HG02678 (cell line): ENCODE measurements around the gene AURKAIP1.
A peak's percentile ranks its signal among the peaks of the same experiment; 100 is the strongest.

Experiments used
- ATAC-seq: cut with Tn5 transposase; IDR thresholded peaks from one replicate; pipeline ENCODE4 v1.9.1; 2021; ENCODE audit warnings: mild to moderate bottlenecking, moderate library complexity; ENCODE audit not compliant: unreplicated experiment

AURKAIP1 gene

DNA sequence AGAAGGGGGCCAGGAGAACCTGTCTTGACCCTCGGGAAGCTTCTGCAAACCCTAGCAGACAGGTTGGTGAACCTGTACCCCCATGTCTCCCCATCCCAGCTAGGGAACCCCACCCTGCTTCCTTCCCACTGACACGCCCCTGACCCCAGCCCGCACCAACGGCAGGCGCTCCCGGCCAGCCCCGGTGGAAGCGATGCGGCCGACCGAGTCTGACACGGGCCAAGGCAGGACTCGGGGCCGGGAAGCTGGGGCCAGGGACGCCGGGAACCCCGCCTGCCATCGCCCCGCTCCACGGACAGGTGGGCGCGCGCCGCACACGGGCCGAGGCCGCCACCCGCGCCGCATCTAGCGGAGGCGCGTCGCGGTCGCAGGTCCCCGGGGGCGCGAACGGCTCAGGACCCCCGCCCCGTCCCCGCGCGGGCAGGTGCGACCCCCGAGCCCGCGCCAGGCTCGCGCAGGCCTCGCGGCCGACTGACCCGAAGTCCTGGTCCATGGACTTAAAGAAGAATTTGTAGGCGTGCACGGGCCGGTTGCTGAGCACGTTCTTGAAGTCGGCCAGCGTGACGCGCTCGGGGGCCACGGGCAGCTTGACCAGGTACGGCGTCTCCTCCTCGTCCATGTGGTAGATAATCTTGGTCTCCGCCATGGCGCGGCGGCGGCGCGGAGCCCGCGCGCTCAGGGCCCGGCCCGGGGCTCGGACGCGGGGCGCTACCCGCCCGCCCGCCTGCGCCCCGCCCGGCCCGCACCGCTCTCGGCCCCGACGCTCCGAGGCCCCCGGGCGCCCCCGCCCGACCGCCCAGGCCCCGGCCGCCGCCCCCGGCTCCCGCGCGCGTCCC lies 26.4 kb downstream of the AURKAIP1 start:
- ATAC-seq: peak; percentile 5

DNA sequence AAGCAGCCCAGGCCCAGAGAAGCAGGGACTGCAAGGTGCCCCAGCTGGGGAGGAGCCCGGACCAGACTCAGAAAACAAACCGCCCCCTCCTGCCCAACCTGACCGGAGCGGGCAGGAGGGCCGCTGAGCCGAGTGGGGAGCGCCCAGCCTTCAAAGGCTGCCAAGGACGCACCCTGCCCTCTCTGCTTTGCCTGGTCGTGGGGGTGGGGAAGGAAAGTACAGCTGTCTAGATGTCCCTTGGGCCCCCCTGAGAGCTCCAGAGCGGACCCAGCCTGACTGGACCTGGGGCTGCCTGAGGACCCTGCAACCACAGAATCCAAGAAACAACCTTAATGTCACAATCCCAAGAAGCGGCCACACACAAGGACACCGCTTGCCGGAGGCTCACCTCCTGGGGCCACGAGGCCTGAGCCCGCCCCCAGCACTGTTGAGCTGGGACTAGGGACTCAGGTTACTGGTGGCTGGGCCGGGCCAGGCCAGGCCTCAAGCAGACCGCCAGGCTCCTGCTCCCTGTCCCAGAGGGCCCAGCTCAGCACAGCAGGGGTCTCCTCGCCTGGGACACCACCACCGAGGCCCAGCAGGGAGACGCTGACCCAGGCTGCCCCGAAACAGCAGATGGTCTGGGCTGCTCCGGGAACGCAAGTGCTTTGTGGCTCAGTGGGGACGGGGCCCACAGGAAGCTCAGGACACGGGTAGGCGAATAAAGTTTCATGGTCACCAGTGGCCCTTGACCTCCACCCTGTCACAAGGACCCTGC lies 27.2 kb downstream of the AURKAIP1 start:
- ATAC-seq: no peak

DNA sequence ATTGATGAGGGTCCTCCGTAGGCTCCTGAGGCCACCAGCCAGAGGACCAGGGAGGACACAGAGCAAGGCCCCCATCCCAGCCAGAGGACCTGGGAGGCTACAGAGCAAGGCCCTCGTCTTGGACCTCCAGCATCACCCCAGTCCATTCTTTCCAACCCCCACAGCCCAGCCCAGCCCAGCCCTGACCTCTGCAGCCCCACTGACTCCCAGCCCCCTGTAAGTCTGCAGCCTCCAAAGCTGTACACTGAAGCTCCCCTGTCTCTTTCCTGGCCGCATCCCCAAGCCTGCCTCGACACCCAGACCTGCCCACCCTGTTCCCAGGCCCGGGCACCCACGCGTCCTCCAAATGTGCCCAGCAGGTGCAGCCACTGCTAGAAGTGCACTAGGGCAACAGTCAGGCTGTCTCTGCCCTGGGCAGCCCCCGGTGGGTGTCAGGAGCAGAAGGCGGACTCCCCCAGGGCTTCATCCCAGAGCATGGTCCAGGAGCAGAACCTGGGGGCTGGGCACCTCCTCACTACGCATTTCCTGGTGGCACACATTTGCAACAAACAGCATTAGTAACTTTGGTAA lies 27.9 kb downstream of the AURKAIP1 start:
- ATAC-seq: no peak

DNA sequence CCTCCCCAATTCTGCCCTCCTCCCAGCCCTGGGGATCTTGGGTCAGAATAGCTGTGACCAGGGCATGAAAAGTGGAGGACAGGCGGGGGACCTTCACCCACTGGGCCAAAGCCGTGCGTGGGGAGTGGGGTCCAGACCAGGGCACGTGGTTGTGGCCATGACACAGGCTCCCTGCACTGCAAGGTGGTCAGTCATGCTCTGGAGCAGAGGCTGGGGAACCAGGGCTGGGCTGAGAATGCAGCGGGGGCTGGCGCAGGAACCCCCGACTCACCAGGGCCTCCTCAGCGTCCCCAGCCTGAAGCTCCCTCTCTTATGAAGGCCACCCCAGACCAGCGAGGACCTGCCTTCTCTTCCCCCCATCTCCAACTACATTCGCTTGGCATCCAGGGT lies 28.5 kb downstream of the AURKAIP1 start:
- ATAC-seq: no peak

DNA sequence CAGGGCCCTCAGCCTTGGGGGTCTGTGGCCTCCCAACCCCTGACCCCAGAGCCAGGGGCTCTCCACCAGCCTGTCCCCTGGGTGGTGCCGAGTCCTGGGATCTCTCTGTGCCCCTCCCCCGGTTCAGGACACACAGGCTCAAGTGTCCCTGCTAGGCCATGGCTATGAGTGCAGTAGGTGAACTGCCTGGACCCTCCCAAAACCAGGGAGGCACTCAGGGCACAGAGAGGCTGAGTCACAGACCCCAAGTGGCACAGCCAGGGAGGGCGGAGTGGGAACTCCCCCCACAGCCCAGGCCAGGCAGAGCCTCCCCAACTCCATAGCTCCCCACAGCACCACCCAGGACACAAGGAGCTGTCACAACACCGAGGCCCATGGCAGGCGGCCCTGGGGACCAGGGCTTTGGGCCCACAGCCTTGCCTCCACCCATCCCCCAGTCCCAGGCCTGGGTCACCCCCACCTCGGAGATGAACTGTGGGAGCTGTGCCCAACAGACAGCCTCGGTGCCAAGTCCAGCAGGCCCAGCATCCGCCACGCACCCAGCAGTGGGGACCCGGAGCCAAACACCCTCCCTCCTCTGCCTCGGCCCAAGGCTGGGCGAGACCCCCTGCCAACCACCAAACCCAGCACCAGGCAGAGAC lies 29.0 kb downstream of the AURKAIP1 start:
- ATAC-seq: no peak

DNA sequence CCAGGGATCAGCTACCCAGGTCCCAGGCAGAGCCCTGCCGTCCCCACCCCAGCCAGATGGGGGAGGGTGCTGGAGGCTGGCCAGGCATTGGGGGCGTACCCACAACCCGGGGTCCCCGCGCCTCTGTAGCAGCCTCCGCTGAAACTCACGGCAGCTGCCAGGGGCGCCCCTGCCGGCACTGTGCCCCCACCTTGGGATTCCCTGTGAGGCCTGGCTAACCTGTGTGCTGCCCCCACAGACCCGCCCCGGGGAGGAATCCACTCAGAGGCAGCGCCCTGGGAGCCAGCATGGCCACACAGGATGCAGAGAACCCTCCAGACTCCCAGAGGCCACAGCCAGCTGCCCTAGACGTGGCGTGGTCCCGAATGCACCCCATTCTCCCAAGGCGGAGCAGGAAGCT lies 29.6 kb downstream of the AURKAIP1 start:
- no peak for ATAC-seq

DNA sequence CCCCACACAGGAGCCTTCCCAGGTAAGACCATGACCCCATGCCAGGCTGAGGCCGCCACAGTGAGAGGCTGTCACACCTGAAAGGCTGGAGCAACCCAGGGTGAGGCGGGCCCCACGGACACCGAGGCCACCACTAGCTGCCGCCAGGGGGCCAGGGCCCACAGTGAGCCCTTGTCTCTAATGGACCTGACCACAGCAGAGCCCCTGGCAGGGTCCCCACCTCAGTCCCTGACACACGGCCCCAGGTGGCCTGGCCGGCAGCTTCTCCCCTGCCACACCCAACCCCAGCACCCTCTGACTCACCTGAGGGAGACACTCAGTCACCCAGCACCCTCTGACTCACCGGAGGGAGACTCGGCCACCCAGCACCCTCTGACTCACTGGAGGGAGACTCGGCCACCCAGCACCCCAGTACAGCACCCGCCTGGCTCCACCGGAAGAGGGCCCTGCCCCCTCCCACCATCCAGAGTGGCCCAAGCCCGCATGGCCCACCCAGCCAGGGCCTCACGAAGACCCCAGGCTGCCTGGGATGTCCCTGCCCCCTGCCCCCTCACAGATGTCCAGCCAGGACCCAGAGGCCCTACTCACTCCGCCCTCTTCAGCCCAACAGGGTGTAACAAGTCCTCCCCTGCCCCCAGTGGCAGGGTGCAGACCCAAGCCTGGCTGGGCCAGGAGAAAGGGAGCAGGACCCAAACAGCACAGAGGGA lies 30.2 kb downstream of the AURKAIP1 start:
- no peak for ATAC-seq

DNA sequence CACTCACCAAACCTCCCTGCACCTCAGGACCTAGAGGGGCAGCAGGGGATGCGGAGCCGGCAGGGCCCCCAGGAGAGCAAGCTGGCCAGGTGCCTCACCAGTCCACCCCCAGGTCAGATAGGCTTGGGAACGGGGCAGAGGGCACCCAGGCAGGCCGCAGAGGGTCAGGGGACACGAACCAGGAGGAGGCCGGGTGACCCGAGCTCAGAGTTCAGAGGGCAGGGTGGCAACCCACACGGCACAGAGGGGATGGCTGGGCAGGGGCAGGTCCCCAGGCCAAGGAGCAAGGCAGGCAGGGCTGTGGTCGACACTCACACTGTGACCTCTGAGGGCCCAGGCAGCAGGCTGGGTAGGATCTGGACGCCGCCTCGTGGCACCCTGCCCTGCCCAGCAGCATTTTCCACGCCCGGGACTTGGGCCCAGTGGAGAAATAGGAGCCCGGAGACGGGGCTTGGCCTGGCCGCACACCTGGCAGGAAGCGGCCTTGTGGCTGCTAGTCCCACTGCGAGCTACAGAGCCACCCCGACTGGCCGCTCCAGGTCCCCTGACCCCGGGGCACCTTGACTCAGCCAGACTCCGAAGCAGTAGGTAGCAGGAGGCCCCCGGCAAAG lies 31.1 kb downstream of the AURKAIP1 start:
- ATAC-seq: no peak

DNA sequence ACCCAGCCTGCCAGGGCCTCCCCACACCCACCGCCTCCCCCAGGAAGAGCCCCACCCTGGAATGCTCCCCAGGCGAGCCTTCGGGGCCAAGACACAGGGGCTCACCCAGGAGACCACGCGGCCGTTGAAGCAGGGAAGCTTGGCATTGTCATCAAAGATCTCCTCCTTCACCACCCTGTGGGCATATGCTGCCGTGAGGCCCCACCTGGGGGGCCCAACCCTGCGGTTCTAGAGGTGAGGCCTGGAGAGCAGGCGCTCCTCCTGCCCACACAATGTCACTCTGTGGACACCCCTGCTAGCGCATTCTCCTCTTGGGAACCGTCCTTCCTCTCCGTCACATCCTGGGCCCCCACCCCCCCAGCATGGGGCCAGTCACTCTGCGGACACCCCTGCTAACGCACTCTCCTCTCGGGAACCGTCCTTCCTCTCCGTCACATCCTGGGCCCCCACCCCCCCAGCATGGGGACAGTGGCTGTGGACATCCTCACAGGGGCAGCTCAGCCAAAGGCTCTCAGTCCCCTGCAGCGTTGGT lies 32.4 kb downstream of the AURKAIP1 start:
- no peak for ATAC-seq

DNA sequence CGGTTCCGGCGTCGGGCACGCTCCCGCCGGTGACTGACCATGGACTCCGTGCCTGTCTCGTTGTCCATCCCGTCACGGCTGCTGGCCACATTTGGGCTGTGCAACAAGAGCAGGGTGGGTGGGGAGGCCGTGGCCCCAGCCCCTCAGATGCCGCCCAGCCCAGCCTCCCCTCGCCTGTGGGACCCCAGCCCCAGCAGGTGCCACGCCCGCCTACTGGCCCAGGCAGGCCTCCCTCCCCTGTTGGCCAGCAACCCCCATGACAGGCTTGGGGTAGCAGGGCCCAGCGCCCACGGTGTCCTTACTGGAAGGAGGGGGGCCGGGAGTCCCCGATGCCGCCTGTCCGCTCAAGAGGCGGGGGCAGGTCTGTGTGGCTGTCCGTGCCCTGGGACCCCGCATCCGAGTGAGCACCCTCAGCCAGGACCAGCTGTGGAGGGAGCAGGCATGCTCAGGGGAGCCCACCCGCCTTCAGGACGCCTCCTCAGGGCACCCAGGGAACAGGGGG lies 32.9 kb downstream of the AURKAIP1 start:
- ATAC-seq: no peak

DNA sequence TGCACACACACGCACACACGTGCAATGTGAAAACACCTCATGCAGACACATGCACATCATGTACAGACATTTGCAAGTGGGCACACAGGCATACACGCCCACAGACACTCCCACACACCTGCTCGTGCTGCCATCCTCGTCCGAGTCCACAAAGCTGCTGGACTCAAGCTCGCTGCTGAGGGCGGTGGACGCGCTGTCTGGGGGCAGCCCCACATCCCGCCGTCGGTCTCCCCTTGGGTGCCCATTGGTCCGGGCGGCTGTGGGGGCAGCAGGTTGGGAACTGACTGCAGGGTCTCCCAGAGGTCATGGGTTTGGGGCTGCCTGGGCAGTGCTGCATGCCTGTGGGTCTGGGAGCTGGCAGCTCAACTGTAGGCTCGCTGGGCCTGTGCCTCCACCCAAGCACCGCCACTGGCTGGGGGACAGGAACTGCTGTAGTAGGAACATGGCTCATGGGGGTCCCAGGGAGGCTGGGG lies 33.4 kb downstream of the AURKAIP1 start:
- ATAC-seq: no peak

DNA sequence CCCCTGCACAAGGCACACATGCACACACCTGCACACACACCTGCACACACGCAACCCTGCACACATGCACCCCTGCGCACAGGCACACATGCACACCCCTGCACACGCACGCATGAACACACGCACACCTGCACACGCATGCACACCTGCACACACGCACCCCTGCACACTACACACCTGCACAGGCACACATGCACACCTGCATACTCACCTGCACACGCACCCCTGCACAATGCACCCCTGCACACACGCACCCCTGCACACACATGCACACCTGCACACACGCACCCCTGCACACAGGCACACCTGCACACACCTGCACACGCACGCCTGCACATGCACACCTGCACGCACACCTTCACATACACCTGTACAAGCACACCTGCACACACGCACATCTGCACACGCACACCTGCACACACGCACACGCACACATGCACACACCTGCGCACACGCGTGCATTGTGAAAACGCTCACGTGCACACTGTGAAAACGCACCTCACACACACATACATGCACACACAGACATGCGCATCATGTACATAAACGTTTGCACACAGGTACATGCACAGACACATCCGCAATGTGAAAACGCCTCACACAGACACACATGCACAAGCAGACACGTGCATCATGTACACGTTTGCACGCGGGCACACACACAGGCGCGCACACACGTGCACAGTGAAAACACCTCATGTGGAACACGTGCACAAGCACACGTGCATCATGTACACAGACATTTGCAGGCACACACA lies 34.0 kb downstream of the AURKAIP1 start:
- no peak for ATAC-seq

DNA sequence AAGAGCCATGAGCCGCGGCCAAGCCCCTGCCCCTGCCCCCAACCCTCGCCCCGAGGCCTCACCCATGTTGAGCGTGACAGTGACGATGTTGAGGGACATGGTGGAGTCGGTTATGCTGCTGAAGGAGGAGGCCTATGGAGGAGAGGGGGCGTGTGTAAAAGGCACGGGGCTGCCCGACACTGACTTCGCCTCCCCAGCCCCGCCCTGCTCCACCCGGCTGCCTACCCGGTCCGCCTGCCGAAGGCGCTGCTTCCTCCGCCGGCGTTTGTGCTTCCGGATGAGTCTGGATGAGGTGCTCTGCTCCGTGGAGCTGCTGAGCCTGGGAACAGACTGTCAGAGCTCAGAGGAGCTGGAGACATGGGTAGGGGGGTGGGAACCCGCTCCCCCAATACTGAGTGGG lies 34.8 kb downstream of the AURKAIP1 start:
- no peak for ATAC-seq

DNA sequence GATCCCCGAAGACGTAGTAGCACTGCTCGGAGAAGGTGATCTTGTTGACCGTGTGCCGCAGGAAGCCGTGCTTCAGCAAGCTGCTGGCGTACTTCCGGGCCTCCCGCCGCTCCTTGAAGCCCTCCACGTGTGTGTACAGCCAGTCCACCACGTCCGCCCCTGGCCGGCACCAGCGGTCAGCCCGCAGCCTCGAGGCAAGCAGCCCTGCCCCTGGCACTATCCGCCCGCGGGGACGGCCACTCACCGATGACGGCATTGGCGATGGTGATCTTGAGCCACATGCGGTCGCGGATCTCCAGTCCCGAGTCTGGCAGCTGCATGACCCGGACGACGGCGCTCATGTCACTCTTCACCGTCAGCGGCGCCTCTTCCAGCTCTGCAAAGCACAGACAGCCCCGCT lies 36.7 kb downstream of the AURKAIP1 start:
- no peak for ATAC-seq

DNA sequence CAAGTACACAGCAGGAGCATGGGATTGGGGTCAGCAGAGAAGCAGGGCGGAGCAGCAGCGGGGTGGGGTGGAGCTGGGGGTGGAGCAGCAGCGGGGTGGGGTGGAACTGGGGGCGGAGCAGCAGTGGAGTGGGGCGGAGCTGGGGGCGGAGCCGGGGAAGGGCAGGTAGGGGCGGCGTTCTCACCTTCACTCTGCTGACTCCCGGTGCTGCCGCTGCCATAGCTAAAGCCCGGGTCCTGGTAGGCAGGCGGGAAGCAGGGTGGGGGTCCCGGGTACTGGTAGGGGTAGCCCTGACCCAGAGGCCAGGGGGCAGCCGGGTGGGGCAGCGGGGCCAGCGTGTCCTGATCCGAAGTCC lies 37.2 kb downstream of the AURKAIP1 start:
- ATAC-seq: no peak

DNA sequence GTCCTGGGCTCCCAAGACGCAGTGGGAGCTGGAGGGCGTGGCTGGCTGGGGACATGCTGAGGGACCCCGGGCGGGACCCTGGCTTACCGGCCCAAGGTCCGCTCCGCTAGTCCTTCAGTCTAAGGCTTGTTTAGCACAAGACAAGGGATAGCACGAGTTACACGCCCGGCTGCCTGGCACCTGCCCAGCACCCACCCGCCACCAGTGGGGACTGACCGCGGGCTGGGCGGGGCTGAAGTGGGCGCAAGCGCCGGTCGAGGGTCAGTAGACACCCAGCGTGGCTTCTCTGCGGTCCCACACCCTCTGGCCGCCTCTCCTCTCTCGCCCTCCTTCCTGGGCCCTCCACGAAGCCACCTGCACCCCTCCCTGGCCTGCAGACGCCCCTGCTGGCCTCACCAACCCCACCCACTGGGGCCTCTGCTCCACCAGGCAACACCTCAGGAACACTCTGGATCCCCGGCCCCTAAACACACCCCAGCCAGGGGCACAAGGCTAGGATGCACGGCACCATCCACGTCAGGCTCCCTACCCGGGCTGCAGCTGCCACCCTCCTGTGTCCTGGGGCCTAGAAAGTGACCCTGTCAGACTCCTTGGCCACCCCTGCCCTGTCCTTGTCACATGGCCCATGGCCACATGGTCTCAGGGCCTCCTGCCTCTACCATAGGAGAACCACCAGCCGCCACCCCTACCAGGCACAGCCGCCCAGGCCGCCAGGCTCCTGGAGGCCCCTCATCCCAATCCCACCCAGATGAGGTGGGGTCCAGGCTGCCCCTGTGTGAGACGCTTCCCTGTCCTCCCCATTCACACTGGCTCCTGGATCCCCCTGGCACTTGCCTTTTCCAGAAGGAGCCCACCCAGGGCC lies 37.8 kb downstream of the AURKAIP1 start:
- no peak for ATAC-seq

DNA sequence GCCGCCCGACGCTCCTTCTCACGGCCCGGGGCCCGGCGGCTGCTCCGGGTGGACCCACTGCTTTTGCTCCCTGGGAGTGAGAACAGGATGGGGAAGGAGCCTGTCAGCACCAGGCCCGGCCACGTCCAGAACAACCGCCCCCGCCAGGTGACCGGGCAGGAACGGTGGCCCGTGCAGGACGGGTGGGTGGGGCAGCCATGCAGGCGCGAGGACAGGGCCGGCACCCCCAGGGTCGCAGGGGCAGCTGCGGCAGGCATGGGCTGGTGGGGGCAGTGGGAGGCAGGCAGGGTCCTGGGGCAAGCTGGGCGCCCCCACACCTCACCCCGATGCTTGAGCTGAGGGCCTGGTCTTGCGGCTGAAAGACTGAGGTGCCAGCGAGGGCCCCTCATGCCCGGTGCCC lies 38.6 kb downstream of the AURKAIP1 start:
- no peak for ATAC-seq

DNA sequence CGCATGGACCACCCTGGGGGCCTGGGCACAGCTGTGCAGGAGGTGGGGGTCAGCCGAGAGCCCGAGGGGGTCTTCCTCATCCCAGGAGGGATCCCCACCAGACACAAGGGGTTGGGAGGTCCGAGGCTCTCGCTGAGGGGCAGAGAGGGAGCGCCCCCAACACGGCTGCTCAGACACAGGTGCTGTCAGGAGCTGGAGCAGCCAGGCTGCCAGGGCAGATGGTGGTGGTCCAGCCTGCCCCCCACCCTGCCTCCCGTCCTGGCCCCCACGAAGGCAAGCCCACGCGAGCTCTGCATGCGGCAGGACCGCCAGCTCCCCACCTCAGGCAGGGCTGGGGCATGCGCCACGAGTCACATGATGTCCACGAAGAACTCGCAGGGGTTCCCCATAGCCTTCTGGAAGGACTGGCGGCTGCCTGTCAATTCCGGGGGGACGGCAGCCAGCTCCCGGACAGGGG lies 39.2 kb downstream of the AURKAIP1 start:
- no peak for ATAC-seq
